Measurements from ENCODE around the gene USO1.
A peak's percentile ranks its signal among the peaks of the same experiment; 100 is the strongest.
"Not testable (repeated sequence)": the region's sequence is repeated elsewhere in the genome, so short reads cannot be mapped to it uniquely, and the experiment has no call there.

The USO1 gene

GRCh38 chr4:75752637-75753036 is 28.3 kb downstream of the USO1 start:
- no peak for FAIRE-seq
- no peak for DNase-seq (ENCODE audit: insufficient read length, low spot score)

GRCh38 chr4:75769036-75769435 is 44.7 kb downstream of the USO1 start:
- no peak for FAIRE-seq
- TF ChIP-seq POLR2AphosphoS5 (IDR thresholded peaks at IDR 0.05; ENCODE audit: low read depth, low read length) = no peak
- TF ChIP-seq POU2F2 (IDR thresholded peaks at IDR 0.05; ENCODE audit: low read depth, low read length) = no peak
- no peak for TF ChIP-seq SPI1 (IDR thresholded peaks at IDR 0.05; ENCODE audit: low read depth, low read length)
- no peak for TF ChIP-seq TAF1 (IDR thresholded peaks at IDR 0.05; ENCODE audit: low read depth, low read length)
- TF ChIP-seq POLR2A (IDR thresholded peaks at IDR 0.05; ENCODE audit: low read depth, low read length) = no peak
- TF ChIP-seq PAX5 (IDR thresholded peaks at IDR 0.05; ENCODE audit: insufficient read depth, low read length, severe bottlenecking) = no peak
- DNase-seq (ENCODE audit: insufficient read length, low spot score) = no peak

More at GRCh38 chr4:75752637-75753036, 28.3 kb downstream of the USO1 start:
- TF ChIP-seq POU2F2 (IDR thresholded peaks at IDR 0.05; ENCODE audit: low read depth, low read length) (no peak), POLR2AphosphoS5 (IDR thresholded peaks at IDR 0.05; ENCODE audit: low read depth, low read length) (no peak), PAX5 (IDR thresholded peaks at IDR 0.05; ENCODE audit: insufficient read depth, low read length, severe bottlenecking) (no peak), SPI1 (IDR thresholded peaks at IDR 0.05; ENCODE audit: low read depth, low read length) (no peak), TAF1 (IDR thresholded peaks at IDR 0.05; ENCODE audit: low read depth, low read length) (no peak), POLR2A (IDR thresholded peaks at IDR 0.05; ENCODE audit: low read depth, low read length) (no peak)

GRCh38 chr4:75771607-75772006 is 47.2 kb downstream of the USO1 start:
- DNase-seq (ENCODE audit: insufficient read length, low spot score) (no peak), FAIRE-seq (no peak)
- TF ChIP-seq POU2F2 (IDR thresholded peaks at IDR 0.05; ENCODE audit: low read depth, low read length) = no peak
- TF ChIP-seq SPI1 (IDR thresholded peaks at IDR 0.05; ENCODE audit: low read depth, low read length) = no peak
- TF ChIP-seq TAF1 (IDR thresholded peaks at IDR 0.05; ENCODE audit: low read depth, low read length) = no peak
- TF ChIP-seq POLR2AphosphoS5 (IDR thresholded peaks at IDR 0.05; ENCODE audit: low read depth, low read length) = no peak
- no peak for TF ChIP-seq PAX5 (IDR thresholded peaks at IDR 0.05; ENCODE audit: insufficient read depth, low read length, severe bottlenecking)
- TF ChIP-seq POLR2A (IDR thresholded peaks at IDR 0.05; ENCODE audit: low read depth, low read length) = no peak

GRCh38 chr4:75777589-75777988 is 53.2 kb downstream of the USO1 start:
- DNase-seq (ENCODE audit: insufficient read length, low spot score) (no peak), FAIRE-seq (no peak)
- no peak for TF ChIP-seq POU2F2 (IDR thresholded peaks at IDR 0.05; ENCODE audit: low read depth, low read length)
- TF ChIP-seq POLR2A (IDR thresholded peaks at IDR 0.05; ENCODE audit: low read depth, low read length) = no peak
- TF ChIP-seq TAF1 (IDR thresholded peaks at IDR 0.05; ENCODE audit: low read depth, low read length) = no peak
- TF ChIP-seq PAX5 (IDR thresholded peaks at IDR 0.05; ENCODE audit: insufficient read depth, low read length, severe bottlenecking) = no peak
- no peak for TF ChIP-seq SPI1 (IDR thresholded peaks at IDR 0.05; ENCODE audit: low read depth, low read length)
- no peak for TF ChIP-seq POLR2AphosphoS5 (IDR thresholded peaks at IDR 0.05; ENCODE audit: low read depth, low read length)

- FAIRE-seq = no peak
- DNase-seq (ENCODE audit: insufficient read length, low spot score) = no peak
- no peak for TF ChIP-seq PAX5 (IDR thresholded peaks at IDR 0.05; ENCODE audit: insufficient read depth, low read length, severe bottlenecking)
- TF ChIP-seq TAF1 (IDR thresholded peaks at IDR 0.05; ENCODE audit: low read depth, low read length) = no peak
- TF ChIP-seq POLR2A (IDR thresholded peaks at IDR 0.05; ENCODE audit: low read depth, low read length) = no peak
- TF ChIP-seq POU2F2 (IDR thresholded peaks at IDR 0.05; ENCODE audit: low read depth, low read length) = no peak
- TF ChIP-seq POLR2AphosphoS5 (IDR thresholded peaks at IDR 0.05; ENCODE audit: low read depth, low read length) = no peak
- TF ChIP-seq SPI1 (IDR thresholded peaks at IDR 0.05; ENCODE audit: low read depth, low read length) = no peak
Measured at GRCh38 chr4:75779105-75779757, 54.9 kb downstream of the USO1 start.

GRCh38 chr4:75781305-75781704 is 56.9 kb downstream of the USO1 start:
- DNase-seq (ENCODE audit: insufficient read length, low spot score) = no peak
- TF ChIP-seq POLR2AphosphoS5 (IDR thresholded peaks at IDR 0.05; ENCODE audit: low read depth, low read length) (no peak), PAX5 (IDR thresholded peaks at IDR 0.05; ENCODE audit: insufficient read depth, low read length, severe bottlenecking) (no peak), POU2F2 (IDR thresholded peaks at IDR 0.05; ENCODE audit: low read depth, low read length) (no peak), SPI1 (IDR thresholded peaks at IDR 0.05; ENCODE audit: low read depth, low read length) (no peak), POLR2A (IDR thresholded peaks at IDR 0.05; ENCODE audit: low read depth, low read length) (no peak), TAF1 (IDR thresholded peaks at IDR 0.05; ENCODE audit: low read depth, low read length) (no peak)
- FAIRE-seq = no peak

- DNase-seq (ENCODE audit: insufficient read length, low spot score) (no peak), FAIRE-seq (no peak)
- no peak for TF ChIP-seq PAX5 (IDR thresholded peaks at IDR 0.05; ENCODE audit: insufficient read depth, low read length, severe bottlenecking)
Measured at GRCh38 chr4:75786526-75786925, 62.1 kb downstream of the USO1 start.

- peak; percentile 58 for FAIRE-seq
- no peak for DNase-seq (ENCODE audit: insufficient read length, low spot score)
Measured at GRCh38 chr4:75786938-75787337, 62.6 kb downstream of the USO1 start.

GRCh38 chr4:75790024-75790423 is 65.6 kb downstream of the USO1 start:
- TF ChIP-seq POU2F2 (IDR thresholded peaks at IDR 0.05; ENCODE audit: low read depth, low read length) = no peak
- FAIRE-seq (no peak), DNase-seq (ENCODE audit: insufficient read length, low spot score) (no peak)

More at GRCh38 chr4:75786938-75787337, 62.6 kb downstream of the USO1 start:
- TF ChIP-seq SPI1 (IDR thresholded peaks at IDR 0.05; ENCODE audit: low read depth, low read length) (no peak), TAF1 (IDR thresholded peaks at IDR 0.05; ENCODE audit: low read depth, low read length) (no peak), POLR2AphosphoS5 (IDR thresholded peaks at IDR 0.05; ENCODE audit: low read depth, low read length) (no peak), POLR2A (IDR thresholded peaks at IDR 0.05; ENCODE audit: low read depth, low read length) (no peak), POU2F2 (IDR thresholded peaks at IDR 0.05; ENCODE audit: low read depth, low read length) (no peak), PAX5 (IDR thresholded peaks at IDR 0.05; ENCODE audit: insufficient read depth, low read length, severe bottlenecking) (no peak)

GRCh38 chr4:75800972-75801371 is 76.6 kb downstream of the USO1 start:
- DNase-seq (ENCODE audit: insufficient read length, low spot score) = no peak
- TF ChIP-seq TAF1 (IDR thresholded peaks at IDR 0.05; ENCODE audit: low read depth, low read length) (no peak), POLR2AphosphoS5 (IDR thresholded peaks at IDR 0.05; ENCODE audit: low read depth, low read length) (no peak), PAX5 (IDR thresholded peaks at IDR 0.05; ENCODE audit: insufficient read depth, low read length, severe bottlenecking) (no peak), POU2F2 (IDR thresholded peaks at IDR 0.05; ENCODE audit: low read depth, low read length) (no peak), SPI1 (IDR thresholded peaks at IDR 0.05; ENCODE audit: low read depth, low read length) (no peak), POLR2A (IDR thresholded peaks at IDR 0.05; ENCODE audit: low read depth, low read length) (no peak)
- no peak for FAIRE-seq

GRCh38 chr4:75806035-75806434 is 81.7 kb downstream of the USO1 start:
- not testable (repeated sequence) for FAIRE-seq; DNase-seq (ENCODE audit: insufficient read length, low spot score)
